ENCODE measurements around the gene ZRANB3.

- TF ChIP-seq CTCF (conservative IDR thresholded peaks at IDR 0.05), result no peak
- TF ChIP-seq EZH2 (IDR thresholded peaks at IDR 0.05; ENCODE audit: low read depth), result no peak
Observed at GRCh38 chr2:135091681-135092080, 439.3 kb downstream of the ZRANB3 start.
